HG02973 (cell line): ENCODE results near the gene MROH7.

ENCODE experiments used
- ATAC-seq: cut with Tn5 transposase; IDR thresholded peaks from one replicate; pipeline ENCODE4 v1.9.1; 2021; ENCODE audit warnings: moderate library complexity; ENCODE audit not compliant: unreplicated experiment

MROH7 gene

GRCh38 chr1:54640863-54641836 lies at the start of gene MROH7:
Gene MROH7, plus strand, starts transcription at chr1:54641786. Its CDS starts 11,141 bp downstream, at chr1:54652927.
- no peak for ATAC-seq

DNA sequence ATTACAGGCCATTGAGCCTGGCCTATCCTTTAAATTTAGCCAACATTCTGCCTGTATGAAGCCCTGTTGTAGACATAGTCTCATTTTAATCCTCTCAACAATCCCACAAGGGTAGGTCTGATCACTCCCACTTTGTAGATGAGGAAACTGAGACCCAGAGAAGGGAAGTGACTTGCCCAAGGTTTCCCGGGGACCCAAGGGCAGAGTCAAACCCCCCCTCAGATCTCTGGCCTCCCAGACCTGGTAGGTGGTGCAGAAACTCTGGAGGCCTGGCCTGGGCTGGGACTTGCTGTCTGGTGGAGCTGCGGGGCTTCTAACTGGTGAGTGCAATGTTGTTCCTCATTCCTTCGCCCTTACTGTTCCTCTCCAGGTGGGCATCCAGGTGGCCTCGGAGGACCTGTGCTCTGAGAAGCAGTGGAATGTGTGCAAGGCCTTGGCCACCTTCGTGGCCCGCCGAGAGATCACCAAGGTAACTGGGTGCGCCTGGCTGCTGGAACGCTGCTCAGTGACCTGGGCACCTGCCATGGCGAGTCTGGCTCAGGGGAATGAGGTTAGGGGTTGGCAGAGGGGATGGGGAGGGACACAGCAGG lies 47.9 kb upstream of the MROH7 start:
- no peak for ATAC-seq

DNA sequence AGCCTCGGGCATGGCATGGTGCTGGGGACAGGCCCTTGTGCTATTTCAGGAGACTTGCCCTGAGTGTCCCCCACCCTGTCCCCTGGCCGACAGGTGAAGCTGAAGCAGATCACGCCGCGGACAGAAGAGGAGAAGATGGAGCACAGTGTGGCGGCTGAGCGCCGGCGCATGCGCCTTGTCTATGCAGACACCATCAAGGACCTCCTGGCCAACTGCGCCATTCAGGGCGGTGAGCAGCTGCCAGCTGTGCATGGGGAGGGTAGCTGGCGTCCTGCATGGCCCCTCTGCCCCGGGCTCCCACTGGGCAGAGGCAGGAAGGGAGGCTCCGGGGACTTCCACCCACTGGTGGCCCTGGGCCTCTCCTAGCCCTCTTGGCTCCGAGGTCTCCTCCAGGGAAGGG lies 47.1 kb upstream of the MROH7 start:
- no peak for ATAC-seq

GRCh38 chr1:54595956-54596498 lies 45.6 kb upstream of the MROH7 start:
- no peak for ATAC-seq

DNA sequence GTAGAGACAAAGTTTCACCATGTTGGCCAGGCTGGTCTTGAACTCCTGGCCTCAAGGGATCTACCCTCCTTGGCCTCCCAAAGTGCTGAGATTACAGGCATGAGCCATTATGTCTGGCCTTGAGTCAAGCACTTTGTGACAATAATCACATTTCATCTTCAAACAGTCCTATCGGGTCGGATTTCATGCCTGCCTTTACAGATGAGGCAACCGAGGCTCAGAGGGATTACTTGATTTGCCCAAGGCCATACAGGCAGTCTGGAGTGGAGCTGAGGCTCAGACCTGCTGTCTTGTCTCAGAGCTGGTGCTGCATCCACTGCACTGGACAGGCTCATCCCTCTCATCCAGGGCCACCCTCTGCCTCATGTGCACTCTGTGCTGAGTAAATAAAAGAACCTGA lies 44.8 kb upstream of the MROH7 start:
- no peak for ATAC-seq

- ATAC-seq = no peak
Observed at GRCh38 chr1:54597455-54598030, 44.0 kb upstream of the MROH7 start.

- no peak for ATAC-seq
Observed at GRCh38 chr1:54599211-54599823, 42.3 kb upstream of the MROH7 start.

GRCh38 chr1:54600947-54601721 lies 40.5 kb upstream of the MROH7 start:
- ATAC-seq = no peak

DNA sequence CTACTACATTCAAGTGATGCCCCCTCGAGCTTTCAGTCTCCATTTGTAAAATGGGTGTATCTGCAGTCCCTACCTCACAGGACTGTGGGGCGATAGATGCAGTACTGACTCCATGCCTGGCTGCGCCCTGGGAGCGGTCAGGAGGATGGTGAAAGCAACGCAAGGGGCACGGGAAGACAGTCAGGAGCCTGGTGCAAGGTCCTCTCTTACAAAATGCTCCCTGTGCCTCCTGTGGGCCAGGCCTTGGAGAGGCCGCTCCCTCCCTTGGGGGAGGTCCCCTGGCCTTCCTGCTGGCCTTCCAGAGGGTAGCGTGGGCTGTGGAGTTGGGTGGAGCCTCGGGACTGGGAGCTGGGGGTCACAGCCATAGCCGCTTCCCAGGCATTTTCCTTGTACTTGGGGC lies 39.9 kb upstream of the MROH7 start:
- ATAC-seq = no peak

DNA sequence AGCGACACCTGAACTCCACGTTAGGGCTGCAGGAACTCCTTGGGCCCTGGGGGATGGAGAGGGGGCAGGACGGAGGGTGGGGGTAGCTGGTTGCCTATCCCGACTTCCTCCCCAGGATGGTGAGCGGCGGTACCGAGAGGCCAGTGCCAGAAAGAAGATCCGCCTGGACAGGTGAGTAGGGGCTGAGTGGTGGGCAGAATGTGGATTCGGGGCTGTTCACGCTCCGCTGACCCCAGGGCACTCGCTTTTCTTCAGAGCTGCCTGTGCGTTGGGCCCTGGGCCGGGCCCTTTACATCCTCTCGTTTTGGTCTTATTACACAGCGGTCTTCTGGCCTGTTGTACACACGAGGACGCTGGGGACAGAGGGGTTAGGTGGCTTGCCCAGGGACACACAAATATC lies 39.0 kb upstream of the MROH7 start:
- no peak for ATAC-seq

DNA sequence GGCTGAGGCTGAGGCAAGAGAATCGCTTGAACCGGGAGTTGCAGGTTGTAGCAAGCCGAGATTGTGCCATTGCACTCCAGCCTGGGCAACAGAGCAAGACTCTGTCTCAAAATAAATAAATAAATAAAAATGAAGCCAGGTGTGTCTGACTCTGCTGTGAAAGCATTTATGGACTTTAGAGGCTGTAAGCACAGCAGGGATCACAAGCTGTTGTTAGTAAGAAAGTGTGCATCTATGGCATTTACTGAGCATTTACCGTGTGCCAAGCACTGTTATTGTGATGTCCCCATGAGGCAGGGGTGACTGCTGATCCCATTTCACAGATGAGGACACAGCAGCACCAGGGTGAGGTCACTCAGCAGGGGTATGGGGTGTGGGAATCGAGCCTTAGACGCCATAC lies 38.3 kb upstream of the MROH7 start:
- no peak for ATAC-seq

GRCh38 chr1:54604051-54604450 lies 37.5 kb upstream of the MROH7 start:
- ATAC-seq = no peak

DNA sequence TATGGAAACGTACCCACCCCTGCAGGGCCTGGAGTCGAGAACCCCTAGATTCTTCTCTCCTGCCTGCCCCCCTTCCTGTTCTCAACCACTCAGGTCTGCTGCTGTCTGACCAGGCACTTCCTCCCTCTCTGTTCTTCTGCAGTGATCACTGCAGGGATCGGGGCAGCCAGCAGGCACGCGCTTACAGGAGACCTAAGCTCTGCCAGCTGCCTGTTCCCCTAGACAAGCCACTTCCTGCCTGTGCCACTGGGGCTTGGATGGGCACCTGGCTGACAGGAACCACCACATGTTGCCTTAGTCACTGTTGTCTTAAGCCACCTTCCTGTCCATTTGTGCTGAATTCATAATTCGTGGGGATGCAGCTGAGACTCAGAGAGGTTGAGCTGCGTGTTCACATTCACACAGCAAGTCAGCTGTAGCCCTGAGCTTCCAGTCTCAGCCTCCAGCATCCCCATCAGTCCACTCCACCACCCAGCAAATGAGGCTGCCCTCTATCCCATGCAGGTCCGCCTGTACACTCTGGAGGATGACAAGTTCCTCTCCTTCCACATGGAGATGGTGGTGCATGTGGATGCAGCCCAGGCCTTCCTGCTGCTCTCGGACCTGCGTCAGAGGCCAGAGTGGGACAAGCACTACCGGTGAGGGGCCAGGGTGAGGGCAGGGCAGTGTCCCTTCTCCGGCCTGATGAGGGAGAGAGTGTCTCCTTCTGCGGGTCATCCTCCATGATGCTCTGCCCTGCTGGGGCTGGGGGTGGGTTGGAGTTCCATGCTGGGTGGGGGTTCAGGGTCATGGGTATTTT lies 36.8 kb upstream of the MROH7 start:
- no peak for ATAC-seq

DNA sequence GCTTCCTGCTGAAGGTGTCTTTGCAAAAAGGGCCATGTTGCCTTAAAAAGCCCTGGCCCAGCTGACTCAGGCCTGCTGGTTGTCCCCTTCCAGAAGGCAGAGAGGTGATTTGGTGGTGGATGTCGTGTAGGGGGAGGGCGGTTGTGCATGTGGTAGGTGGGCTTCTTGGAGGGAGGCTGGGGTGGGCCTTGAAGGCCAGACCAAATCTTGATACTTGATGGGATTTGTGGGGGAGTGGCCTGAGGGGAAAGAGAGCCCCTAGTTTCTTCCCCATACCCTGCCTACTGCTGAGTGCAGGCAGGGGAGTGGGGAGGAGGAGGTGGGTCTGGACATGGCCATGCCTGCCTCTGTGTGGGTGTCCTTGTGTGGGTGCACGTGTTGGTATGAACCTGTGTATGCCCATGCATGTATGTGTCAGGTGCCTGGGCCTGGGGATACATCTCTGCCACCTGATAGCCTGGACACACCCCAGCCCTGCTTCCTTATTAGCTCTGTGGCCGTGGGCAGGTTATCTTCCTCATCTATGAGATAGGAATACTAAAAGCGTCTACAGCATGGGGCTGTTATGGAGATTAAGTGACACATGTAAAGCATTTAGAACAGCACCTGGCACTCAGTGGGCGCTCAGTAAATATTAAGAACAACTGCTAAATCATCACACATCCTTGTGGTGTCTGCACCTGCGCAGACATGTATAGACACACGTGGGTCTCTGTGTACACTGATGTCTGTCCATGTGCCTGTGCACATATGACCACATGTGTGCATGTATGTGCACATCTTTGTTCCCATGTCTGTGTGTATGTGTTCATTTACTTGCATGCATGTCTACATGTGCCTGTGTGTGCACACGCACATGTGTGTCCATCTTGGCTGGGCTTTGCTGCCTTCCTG lies 35.2 kb upstream of the MROH7 start:
- ATAC-seq = no peak

- no peak for ATAC-seq
Observed at GRCh38 chr1:54606990-54607325, 34.6 kb upstream of the MROH7 start.

GRCh38 chr1:54607821-54608565 lies 33.6 kb upstream of the MROH7 start:
- ATAC-seq = no peak

DNA sequence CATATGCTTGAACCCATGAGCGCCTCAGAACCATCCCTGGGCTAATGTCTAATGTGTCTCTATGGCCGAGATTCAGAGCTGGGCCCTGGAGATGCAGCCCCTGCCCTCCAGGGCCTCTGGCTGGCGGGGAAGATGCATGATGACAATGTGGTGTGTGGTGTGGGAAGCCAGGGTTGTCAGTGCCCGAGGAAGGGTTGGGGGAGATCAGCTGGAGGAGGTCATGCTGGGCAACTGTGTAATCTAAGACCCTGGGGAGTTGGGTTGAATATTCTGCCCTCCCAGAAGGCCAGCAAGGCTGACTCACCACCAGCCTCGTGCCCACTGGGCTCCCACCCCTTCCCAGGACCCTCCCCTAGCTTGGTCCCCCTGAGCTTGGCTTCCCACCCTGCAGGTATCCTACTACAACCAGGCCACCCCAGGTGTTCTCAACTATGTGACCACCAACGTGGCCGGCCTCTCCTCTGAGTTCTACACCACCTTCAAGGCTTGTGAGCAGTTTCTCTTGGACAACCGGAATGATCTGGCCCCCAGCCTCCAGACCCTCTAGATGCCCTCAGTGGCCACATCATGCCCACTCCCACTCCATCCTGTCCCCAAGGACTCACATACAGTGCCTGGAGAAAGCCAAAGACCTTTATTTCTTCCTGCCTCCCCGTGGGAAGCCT lies 32.9 kb upstream of the MROH7 start:
- no peak for ATAC-seq
